GM12872 (cell line): Measurements from ENCODE around the gene IMPDH1.

Experiments
- CTCF ChIP-seq: IDR thresholded peaks from 3 replicates; pipeline ENCODE4 v1.5.1; 2011; ENCODE audit warnings: low read depth, mild to moderate bottlenecking, low read length, moderate library complexity; ENCODE audit not compliant: insufficient read depth

Gene IMPDH1

GRCh38 chr7:128353610-128354009 is 56.2 kb downstream of the IMPDH1 start:
- TF ChIP-seq CTCF, result no peak

GRCh38 chr7:128353189-128353588 is 56.6 kb downstream of the IMPDH1 start:
- TF ChIP-seq CTCF, result no peak

DNA sequence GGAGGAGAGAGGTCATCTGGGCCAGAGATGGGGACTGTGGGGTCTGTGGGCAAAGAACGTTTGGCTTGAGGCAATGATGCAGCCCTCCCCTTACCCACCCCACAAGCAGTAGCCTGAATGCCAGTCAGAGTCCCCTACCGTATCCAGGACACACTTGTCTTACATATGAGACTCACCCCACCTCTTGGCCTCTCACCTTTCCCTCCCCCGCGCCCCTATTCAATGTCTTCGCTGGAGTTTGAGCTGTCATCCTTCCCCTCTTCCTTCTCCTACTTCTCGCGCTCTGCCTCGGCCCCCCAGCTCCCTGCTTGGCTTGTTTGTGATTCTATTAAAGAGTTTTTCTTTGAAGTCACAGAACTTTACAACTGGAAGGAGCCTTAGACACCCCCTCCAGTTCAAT is 57.1 kb downstream of the IMPDH1 start:
- TF ChIP-seq CTCF, result no peak

GRCh38 chr7:128352153-128352537 is 57.6 kb downstream of the IMPDH1 start:
- TF ChIP-seq CTCF, result 0 out of 3 replicates have a peak, but pooled peaks have one; percentile 22

GRCh38 chr7:128351296-128352152 is 58.3 kb downstream of the IMPDH1 start:
- TF ChIP-seq CTCF, result no peak

DNA sequence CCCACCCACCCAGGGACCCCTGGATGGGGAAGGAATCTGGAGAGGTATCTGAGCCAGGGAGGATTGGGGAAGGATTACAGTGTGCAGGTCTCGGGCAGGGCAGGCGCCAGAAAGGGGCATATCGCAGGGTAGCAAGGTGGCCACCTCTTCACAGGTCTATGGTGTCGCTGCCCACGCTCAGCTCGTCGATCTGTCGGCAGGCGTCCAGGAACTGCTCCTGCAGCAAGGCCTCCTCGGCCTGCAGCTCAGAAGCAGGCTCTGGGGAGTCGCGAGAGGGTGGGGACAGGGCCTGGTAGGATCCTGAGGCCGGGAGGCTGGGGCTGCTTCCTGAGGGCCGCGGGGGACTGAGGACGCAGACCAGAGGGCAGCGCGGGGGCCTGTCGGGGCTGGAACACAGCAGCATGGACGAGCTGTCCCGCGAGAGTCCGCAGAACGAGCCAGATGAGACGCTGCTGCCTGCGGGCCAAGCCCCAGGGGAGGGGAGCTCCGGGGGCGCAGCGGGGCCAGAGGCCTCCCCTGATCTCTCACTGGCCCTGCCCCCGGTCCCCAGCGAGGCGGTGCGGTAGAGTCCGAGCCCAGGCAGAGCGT is 59.0 kb downstream of the IMPDH1 start:
- TF ChIP-seq CTCF, result no peak

DNA sequence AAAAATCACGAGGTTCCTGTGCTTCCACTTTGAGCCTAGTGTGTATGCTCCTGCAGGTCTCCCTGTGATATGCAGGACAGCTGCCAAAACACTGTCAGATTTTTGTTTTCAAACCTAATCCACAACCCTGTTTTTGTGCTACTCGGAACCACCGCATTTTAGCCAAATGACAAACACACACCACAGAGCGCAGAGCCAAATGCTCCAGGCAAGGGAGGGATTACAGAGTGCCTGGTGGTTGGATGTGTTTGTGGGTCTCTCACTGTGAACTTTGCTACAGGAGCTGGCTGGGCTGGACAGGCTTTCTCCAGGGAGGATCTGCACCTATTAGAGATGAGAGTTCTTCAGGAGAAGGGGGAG is 60.3 kb downstream of the IMPDH1 start:
- TF ChIP-seq CTCF, result no peak
